Peyer's patch (tissue), 4 donors: Measurements from ENCODE around the gene DPP7.

Experiments
- CTCF ChIP-seq, 6 experiments: fragments of 450-650 bp in 4 of 6; fragments of 200-600 bp in 2 of 6; sonication (generic) in 1 of 6; IDR thresholded peaks; one replicate each; pipeline ENCODE4 v1.5.1; 2017 to 2019; ENCODE audit warnings: antibody characterized with exemption in 6 of 6, mild to moderate bottlenecking in 3 of 6, moderate library complexity in 1 of 6
- POLR2A ChIP-seq, 2 donors: fragments of 450-650 bp; IDR thresholded peaks; one replicate each; pipeline ENCODE4 v1.5.1; 2017; ENCODE audit warnings: antibody characterized with exemption in 2 of 2, mild to moderate bottlenecking in 2 of 2, moderate library complexity in 2 of 2

DNA sequence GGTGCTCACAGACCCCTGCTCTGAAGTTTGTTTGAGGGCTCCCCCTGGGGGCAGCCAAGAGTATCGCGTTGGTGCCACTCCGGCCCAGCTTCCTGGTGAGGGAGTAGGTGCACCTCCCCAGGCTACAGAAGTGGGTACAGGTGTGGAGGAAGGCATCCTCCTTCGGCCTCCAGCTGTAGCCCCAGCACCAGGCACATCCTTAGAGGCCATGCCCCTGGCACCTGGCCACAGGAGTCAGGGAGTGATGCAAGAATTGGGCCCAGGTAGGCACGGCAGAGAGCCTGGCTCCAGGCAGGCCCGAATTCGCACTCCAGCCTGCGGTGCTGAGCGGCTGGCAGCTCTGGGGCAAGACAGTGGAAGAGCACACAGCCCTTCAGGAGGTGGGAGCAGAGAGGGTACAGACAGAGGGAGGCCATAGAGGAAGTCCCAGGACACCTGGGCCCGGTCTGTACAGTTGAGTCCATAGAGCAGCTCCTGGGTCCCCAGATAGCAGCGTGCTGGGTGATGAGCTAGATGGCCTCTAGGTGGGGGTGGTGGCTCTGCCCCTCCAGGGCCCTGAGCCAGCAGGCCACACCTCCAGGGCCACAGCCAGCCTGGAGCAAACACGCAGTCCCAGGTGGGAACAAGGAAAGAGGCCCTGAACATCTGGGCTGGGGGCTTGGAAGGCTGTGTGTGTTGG is 46.5 kb downstream of the DPP7 start:
- TF ChIP-seq CTCF (IDR thresholded peaks at IDR 0.05) (peak; percentile 75 to 89 (median 85)), POLR2A (IDR thresholded peaks at IDR 0.05) (no peak)
